Measurements from ENCODE around the gene MYH10. TPM values are rescaled to one million over a fixed set of nuclear protein-coding genes. Genes with fewer than 3 reads are reported as not detected.

The MYH10 gene
- total and polyA plus RNA-seq, 9 of the 15 experiments (the other 6 are each of a cell fraction or from before 2014, with no cell fraction given), result 16.3 to 95.3 (median 39.7) TPM

DNA sequence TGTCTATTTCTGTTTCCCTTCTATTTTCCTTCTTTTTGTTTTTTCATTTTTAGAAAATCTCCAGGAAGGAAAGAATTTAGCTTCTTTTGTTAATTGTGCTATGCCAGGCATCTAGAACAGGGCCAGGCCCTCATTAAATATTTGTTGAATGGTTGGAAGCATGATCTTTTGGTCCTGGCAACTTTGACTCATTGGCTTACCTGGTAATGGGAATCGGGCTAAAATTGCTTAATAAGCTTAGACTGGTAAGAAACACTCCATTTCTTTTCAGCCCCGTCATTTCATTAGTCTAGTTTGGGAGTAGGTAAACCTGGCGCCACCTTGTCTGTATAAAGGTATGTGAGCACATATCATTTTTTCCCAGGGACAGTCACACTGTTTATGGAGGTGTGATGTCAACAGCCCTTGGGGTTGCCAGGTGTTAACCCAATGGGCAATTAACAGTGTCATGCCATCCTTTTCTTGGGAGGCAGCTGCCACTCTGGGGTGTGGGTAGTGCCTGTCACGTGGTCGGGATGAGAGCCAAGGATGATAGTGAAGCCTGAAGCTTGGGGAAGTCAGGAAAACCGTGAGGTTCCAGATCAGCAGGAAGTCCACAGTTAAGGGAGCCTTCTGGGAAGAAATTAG, 204.3 kb downstream of the MYH10 start (continued):
- TF ChIP-seq, protein P1, sequence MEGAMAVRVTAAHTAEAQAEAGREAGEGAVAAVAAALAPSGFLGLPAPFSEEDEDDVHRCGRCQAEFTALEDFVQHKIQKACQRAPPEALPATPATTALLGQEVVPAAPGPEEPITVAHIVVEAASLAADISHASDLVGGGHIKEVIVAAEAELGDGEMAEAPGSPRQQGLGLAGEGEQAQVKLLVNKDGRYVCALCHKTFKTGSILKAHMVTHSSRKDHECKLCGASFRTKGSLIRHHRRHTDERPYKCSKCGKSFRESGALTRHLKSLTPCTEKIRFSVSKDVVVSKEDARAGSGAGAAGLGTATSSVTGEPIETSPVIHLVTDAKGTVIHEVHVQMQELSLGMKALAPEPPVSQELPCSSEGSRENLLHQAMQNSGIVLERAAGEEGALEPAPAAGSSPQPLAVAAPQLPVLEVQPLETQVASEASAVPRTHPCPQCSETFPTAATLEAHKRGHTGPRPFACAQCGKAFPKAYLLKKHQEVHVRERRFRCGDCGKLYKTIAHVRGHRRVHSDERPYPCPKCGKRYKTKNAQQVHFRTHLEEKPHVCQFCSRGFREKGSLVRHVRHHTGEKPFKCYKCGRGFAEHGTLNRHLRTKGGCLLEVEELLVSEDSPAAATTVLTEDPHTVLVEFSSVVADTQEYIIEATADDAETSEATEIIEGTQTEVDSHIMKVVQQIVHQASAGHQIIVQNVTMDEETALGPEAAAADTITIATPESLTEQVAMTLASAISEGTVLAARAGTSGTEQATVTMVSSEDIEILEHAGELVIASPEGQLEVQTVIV (CRISPR knock-in tag; IDR thresholded peaks at IDR 0.05; ENCODE audit: borderline replicate concordance), result no peak
- TF ChIP-seq POU5F1 (IDR thresholded peaks at IDR 0.05; ENCODE audit: borderline replicate concordance, low read depth, low read length, partially characterized antibody), result no peak
- no peak for TF ChIP-seq NCOA4 (IDR thresholded peaks at IDR 0.05; ENCODE audit: partially characterized antibody)

Small RNA genes lying within 50 kb of the gene (small RNA-seq; reads per million reads assigned to genes)
- gene RNU7-43P, result not detected

Other genes with a start within 250 kb of the MYH10 start
- 1,785 and 2,781 TPM in 2 replicates for gene RPL26, start 247.5 kb downstream of the MYH10 start, total RNA-seq (2014; rRNA removed)
- 3,633 and 3,959 TPM in 2 replicates for gene RPL26, start 247.5 kb downstream of the MYH10 start, total RNA-seq (2014; rRNA removed; fragmentation: Illumina TruSeq; extraction: Trizol)
- gene RPL26, start 247.5 kb downstream of the MYH10 start, total RNA-seq (2015; rRNA removed; fragmentation: Illumina TruSeq; extraction: Trizol), result 2,809 and 2,904 TPM in 2 replicates
- gene RPL26, start 247.5 kb downstream of the MYH10 start, total RNA-seq (2021), result 1,474 and 1,702 TPM in 2 replicates
- 3,982 and 4,074 TPM in 2 replicates for gene RPL26, start 247.5 kb downstream of the MYH10 start, polyA plus RNA-seq (2011; rRNA removed)
- gene RPL26, start 247.5 kb downstream of the MYH10 start, polyA plus RNA-seq (2014; fragmentation: Illumina TruSeq; extraction: Trizol), result 3,435 and 3,978 TPM in 2 replicates
- gene RPL26, start 247.5 kb downstream of the MYH10 start, polyA plus RNA-seq (2014; fragmentation: Nextera tagmentation; extraction: Ambion mirVana), result 1,000 to 10,000 TPM; 1,706 to 1,892 TPM
- gene RPL26, start 247.5 kb downstream of the MYH10 start, polyA plus RNA-seq (2014; rRNA removed), result 3,525 and 3,633 TPM in 2 replicates
- gene RNF222, start 232.9 kb downstream of the MYH10 start, total RNA-seq (2014; rRNA removed), result 0.08 TPM in 1 of 2 replicates, not detected in the other
- gene RNF222, start 232.9 kb downstream of the MYH10 start, total RNA-seq (2014; rRNA removed; fragmentation: Illumina TruSeq; extraction: Trizol), result 0.06 TPM in 1 of 2 replicates, not detected in the other
- not detected in 2 replicates for gene RNF222, start 232.9 kb downstream of the MYH10 start, total RNA-seq (2015; rRNA removed; fragmentation: Illumina TruSeq; extraction: Trizol)
- gene RNF222, start 232.9 kb downstream of the MYH10 start, total RNA-seq (2021), result not detected in 2 replicates
- gene RNF222, start 232.9 kb downstream of the MYH10 start, polyA plus RNA-seq (2011; rRNA removed), result not detected in 2 replicates
- gene RNF222, start 232.9 kb downstream of the MYH10 start, polyA plus RNA-seq (2014; fragmentation: Illumina TruSeq; extraction: Trizol), result not detected in 2 replicates
- not detected for gene RNF222, start 232.9 kb downstream of the MYH10 start, polyA plus RNA-seq (2014; fragmentation: Nextera tagmentation; extraction: Ambion mirVana)
- gene RNF222, start 232.9 kb downstream of the MYH10 start, polyA plus RNA-seq (2014; rRNA removed), result not detected in 2 replicates
- 17.3 and 19.0 TPM in 2 replicates for gene NDEL1, start 194.8 kb downstream of the MYH10 start, total RNA-seq (2014; rRNA removed)
- gene NDEL1, start 194.8 kb downstream of the MYH10 start, total RNA-seq (2014; rRNA removed; fragmentation: Illumina TruSeq; extraction: Trizol), result 21.1 and 25.3 TPM in 2 replicates
- 22.7 and 23.7 TPM in 2 replicates for gene NDEL1, start 194.8 kb downstream of the MYH10 start, total RNA-seq (2015; rRNA removed; fragmentation: Illumina TruSeq; extraction: Trizol)
- 23.5 and 26.6 TPM in 2 replicates for gene NDEL1, start 194.8 kb downstream of the MYH10 start, total RNA-seq (2021)
- 29.1 and 30.5 TPM in 2 replicates for gene NDEL1, start 194.8 kb downstream of the MYH10 start, polyA plus RNA-seq (2011; rRNA removed)
- gene NDEL1, start 194.8 kb downstream of the MYH10 start, polyA plus RNA-seq (2014; fragmentation: Illumina TruSeq; extraction: Trizol), result 26.9 and 28.6 TPM in 2 replicates
- gene NDEL1, start 194.8 kb downstream of the MYH10 start, polyA plus RNA-seq (2014; fragmentation: Nextera tagmentation; extraction: Ambion mirVana), result 1 to 10 TPM in 1 of 2 experiments, under 1 TPM in 1; 0.86 to 2.0 TPM
- 29.2 and 38.7 TPM in 2 replicates for gene NDEL1, start 194.8 kb downstream of the MYH10 start, polyA plus RNA-seq (2014; rRNA removed)
- not detected in 2 replicates for gene CCDC42, start 114.1 kb upstream of the MYH10 start, total RNA-seq (2014; rRNA removed)
- not detected in 2 replicates for gene CCDC42, start 114.1 kb upstream of the MYH10 start, total RNA-seq (2014; rRNA removed; fragmentation: Illumina TruSeq; extraction: Trizol)
- not detected in 2 replicates for gene CCDC42, start 114.1 kb upstream of the MYH10 start, total RNA-seq (2015; rRNA removed; fragmentation: Illumina TruSeq; extraction: Trizol)
- not detected in 2 replicates for gene CCDC42, start 114.1 kb upstream of the MYH10 start, total RNA-seq (2021)
- gene CCDC42, start 114.1 kb upstream of the MYH10 start, polyA plus RNA-seq (2011; rRNA removed), result not detected in 2 replicates
- gene CCDC42, start 114.1 kb upstream of the MYH10 start, polyA plus RNA-seq (2014; fragmentation: Illumina TruSeq; extraction: Trizol), result not detected in 2 replicates
- gene CCDC42, start 114.1 kb upstream of the MYH10 start, polyA plus RNA-seq (2014; fragmentation: Nextera tagmentation; extraction: Ambion mirVana), result not detected
- gene CCDC42, start 114.1 kb upstream of the MYH10 start, polyA plus RNA-seq (2014; rRNA removed), result not detected in 2 replicates
- gene SPDYE4, start 127.8 kb upstream of the MYH10 start, total RNA-seq (2014; rRNA removed), result not detected in 2 replicates
- gene SPDYE4, start 127.8 kb upstream of the MYH10 start, total RNA-seq (2014; rRNA removed; fragmentation: Illumina TruSeq; extraction: Trizol), result not detected in 2 replicates
- not detected in 2 replicates for gene SPDYE4, start 127.8 kb upstream of the MYH10 start, total RNA-seq (2015; rRNA removed; fragmentation: Illumina TruSeq; extraction: Trizol)
- not detected in 2 replicates for gene SPDYE4, start 127.8 kb upstream of the MYH10 start, total RNA-seq (2021)
- gene SPDYE4, start 127.8 kb upstream of the MYH10 start, polyA plus RNA-seq (2011; rRNA removed), result not detected in 2 replicates
- not detected in 2 replicates for gene SPDYE4, start 127.8 kb upstream of the MYH10 start, polyA plus RNA-seq (2014; fragmentation: Illumina TruSeq; extraction: Trizol)
- not detected for gene SPDYE4, start 127.8 kb upstream of the MYH10 start, polyA plus RNA-seq (2014; fragmentation: Nextera tagmentation; extraction: Ambion mirVana)
- not detected in 2 replicates for gene SPDYE4, start 127.8 kb upstream of the MYH10 start, polyA plus RNA-seq (2014; rRNA removed)
- not detected in 2 replicates for gene MFSD6L, start 168.6 kb upstream of the MYH10 start, total RNA-seq (2014; rRNA removed)
- gene MFSD6L, start 168.6 kb upstream of the MYH10 start, total RNA-seq (2014; rRNA removed; fragmentation: Illumina TruSeq; extraction: Trizol), result not detected in 2 replicates
- not detected in 2 replicates for gene MFSD6L, start 168.6 kb upstream of the MYH10 start, total RNA-seq (2015; rRNA removed; fragmentation: Illumina TruSeq; extraction: Trizol)
- gene MFSD6L, start 168.6 kb upstream of the MYH10 start, total RNA-seq (2021), result not detected in 2 replicates
- not detected in 2 replicates for gene MFSD6L, start 168.6 kb upstream of the MYH10 start, polyA plus RNA-seq (2011; rRNA removed)
- not detected in 2 replicates for gene MFSD6L, start 168.6 kb upstream of the MYH10 start, polyA plus RNA-seq (2014; fragmentation: Illumina TruSeq; extraction: Trizol)
- gene MFSD6L, start 168.6 kb upstream of the MYH10 start, polyA plus RNA-seq (2014; fragmentation: Nextera tagmentation; extraction: Ambion mirVana), result not detected
- not detected in 2 replicates for gene MFSD6L, start 168.6 kb upstream of the MYH10 start, polyA plus RNA-seq (2014; rRNA removed)
- gene PIK3R6, start 236.9 kb upstream of the MYH10 start, total RNA-seq (2014; rRNA removed), result not detected in 2 replicates
- not detected in 2 replicates for gene PIK3R6, start 236.9 kb upstream of the MYH10 start, total RNA-seq (2014; rRNA removed; fragmentation: Illumina TruSeq; extraction: Trizol)
- gene PIK3R6, start 236.9 kb upstream of the MYH10 start, total RNA-seq (2015; rRNA removed; fragmentation: Illumina TruSeq; extraction: Trizol), result not detected in 2 replicates
- 0.04 TPM in 1 of 2 replicates, not detected in the other for gene PIK3R6, start 236.9 kb upstream of the MYH10 start, total RNA-seq (2021)
- not detected in 2 replicates for gene PIK3R6, start 236.9 kb upstream of the MYH10 start, polyA plus RNA-seq (2011; rRNA removed)
- not detected in 2 replicates for gene PIK3R6, start 236.9 kb upstream of the MYH10 start, polyA plus RNA-seq (2014; fragmentation: Illumina TruSeq; extraction: Trizol)
- not detected for gene PIK3R6, start 236.9 kb upstream of the MYH10 start, polyA plus RNA-seq (2014; fragmentation: Nextera tagmentation; extraction: Ambion mirVana)
- not detected in 2 replicates for gene PIK3R6, start 236.9 kb upstream of the MYH10 start, polyA plus RNA-seq (2014; rRNA removed)

All from K562 (cell line).